HL-60/S4 treated with phorbol 12-myristate 13-acetate at 8.2 ng/mL for 4 days and 3 days (cell line): ENCODE results near the gene SYPL1.
"Not testable (repeated sequence)": the region's sequence is repeated elsewhere in the genome, so short reads cannot be mapped to it uniquely, and the experiment has no call there.

Source experiments
- in situ Hi-C: fragments of 300-500 bp; cut with MboI; formaldehyde crosslinking; loops from 2 replicates; pipeline ENCODE4 v1.15.0; 2022; ENCODE audit warnings: low sequenced_read_pairs

Gene SYPL1

GRCh38 chr7:106112118-106112971 is at the start of gene SYPL1:
TSS of gene SYPL1 (minus strand) at chr7:106112312. CDS start at chr7:106112208, 104 bp downstream.
- in situ Hi-C loops: no loop called here

- in situ Hi-C loops: no loop called here
Observed at GRCh38 chr7:106155027-106155426, 42.9 kb upstream of the SYPL1 start.

GRCh38 chr7:106153891-106154449 is 41.9 kb upstream of the SYPL1 start:
- in situ Hi-C loops: loop anchor here (5.0 kb wide), 1 partner anchor 97 kb away; no protein-coding TSS in a partner anchor

- in situ Hi-C loops: loop anchor here (5.0 kb wide), 1 partner anchor 95 kb away; no protein-coding TSS in a partner anchor
Observed at GRCh38 chr7:106152313-106152665, 40.2 kb upstream of the SYPL1 start.

- in situ Hi-C loops: loop anchor here (5.0 kb wide), 1 partner anchor 94 kb away; no protein-coding TSS in a partner anchor
Observed at GRCh38 chr7:106151459-106152312, 39.6 kb upstream of the SYPL1 start.

GRCh38 chr7:106143711-106144337 is 31.7 kb upstream of the SYPL1 start:
- in situ Hi-C loops: no loop called here

- in situ Hi-C loops: no loop called here
Observed at GRCh38 chr7:106142136-106142535, 30.0 kb upstream of the SYPL1 start.

- in situ Hi-C loops: no loop called here
Observed at GRCh38 chr7:106140406-106141173, 28.5 kb upstream of the SYPL1 start.

GRCh38 chr7:106139265-106140251 is 27.4 kb upstream of the SYPL1 start:
- in situ Hi-C loops: no loop called here

GRCh38 chr7:106138776-106139175 is 26.7 kb upstream of the SYPL1 start:
- in situ Hi-C loops: no loop called here

GRCh38 chr7:106138181-106138580 is 26.1 kb upstream of the SYPL1 start:
- in situ Hi-C loops: not testable (repeated sequence)

- in situ Hi-C loops: no loop called here
Observed at GRCh38 chr7:106134241-106134640, 22.1 kb upstream of the SYPL1 start.

- in situ Hi-C loops: no loop called here
Observed at GRCh38 chr7:106129291-106129690, 17.2 kb upstream of the SYPL1 start.

GRCh38 chr7:106128836-106129235 is 16.7 kb upstream of the SYPL1 start:
- in situ Hi-C loops: no loop called here

- in situ Hi-C loops: no loop called here
Observed at GRCh38 chr7:106127984-106128780, 16.1 kb upstream of the SYPL1 start.

GRCh38 chr7:106126170-106126938 is 14.2 kb upstream of the SYPL1 start:
- in situ Hi-C loops: no loop called here

GRCh38 chr7:106125417-106125816 is 13.3 kb upstream of the SYPL1 start:
- in situ Hi-C loops: no loop called here
